BE2C (cell line): ENCODE measurements around the gene EFNA5.

Source experiments
- DNase-seq: peaks from one replicate; pipeline ENCODE4 v3.0.0-alpha.2; 2020
- H3K27me3 ChIP-seq: fragments of 250-450 bp; sonication (Bioruptor Pico); 2 replicates; pipeline ENCODE4 v1.5.1; 2020; ENCODE audit warnings: mild to moderate bottlenecking
- H3K36me3 ChIP-seq: fragments of 250-450 bp; sonication (Bioruptor Pico); 2 replicates; pipeline ENCODE4 v1.5.1; 2020; ENCODE audit warnings: mild to moderate bottlenecking
- H3K4me1 ChIP-seq: fragments of 250-450 bp; sonication (Bioruptor Pico); 2 replicates; pipeline ENCODE4 v1.5.1; 2020
- H3K4me3 ChIP-seq: 2 replicates; pipeline ENCODE4 v1.5.1; 2011; ENCODE audit warnings: low read depth, low read length
- H3K9me3 ChIP-seq: fragments of 250-450 bp; sonication (Bioruptor Pico); 2 replicates; pipeline ENCODE4 v1.5.1; 2020
- TF ChIP-seq, protein P1 (sequence below): IDR thresholded peaks from 2 replicates; pipeline ENCODE4 v1.5.1; 2012; ENCODE audit warnings: mild to moderate bottlenecking, low read depth, low read length

The EFNA5 gene

DNA sequence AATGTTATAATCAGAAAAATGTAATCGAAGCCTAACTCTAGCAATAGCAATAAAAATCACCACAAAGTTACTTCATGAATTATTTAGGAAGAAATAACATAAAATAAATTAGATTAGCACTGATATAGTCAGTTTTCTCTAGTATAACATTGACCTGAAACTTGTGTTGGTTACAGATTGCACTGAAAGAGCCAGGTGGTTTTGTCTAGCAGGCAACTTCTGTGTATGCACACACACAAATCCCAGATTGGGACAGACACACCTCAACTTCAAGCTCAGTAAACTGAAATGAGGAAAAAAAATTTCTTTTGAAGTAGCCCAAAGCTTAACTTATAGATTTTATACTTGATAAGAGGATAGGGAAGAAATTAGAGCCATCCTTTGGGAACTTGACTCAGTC is 129.3 kb downstream of the EFNA5 start:
- no peaks in the 10 kb centered on the region for H3K27me3 ChIP-seq
- no peak overlapping the region for H3K4me3 ChIP-seq
- no peaks in the 10 kb centered on the region for H3K36me3 ChIP-seq
- no peaks in the 10 kb centered on the region for H3K9me3 ChIP-seq
- TF ChIP-seq, protein P1, sequence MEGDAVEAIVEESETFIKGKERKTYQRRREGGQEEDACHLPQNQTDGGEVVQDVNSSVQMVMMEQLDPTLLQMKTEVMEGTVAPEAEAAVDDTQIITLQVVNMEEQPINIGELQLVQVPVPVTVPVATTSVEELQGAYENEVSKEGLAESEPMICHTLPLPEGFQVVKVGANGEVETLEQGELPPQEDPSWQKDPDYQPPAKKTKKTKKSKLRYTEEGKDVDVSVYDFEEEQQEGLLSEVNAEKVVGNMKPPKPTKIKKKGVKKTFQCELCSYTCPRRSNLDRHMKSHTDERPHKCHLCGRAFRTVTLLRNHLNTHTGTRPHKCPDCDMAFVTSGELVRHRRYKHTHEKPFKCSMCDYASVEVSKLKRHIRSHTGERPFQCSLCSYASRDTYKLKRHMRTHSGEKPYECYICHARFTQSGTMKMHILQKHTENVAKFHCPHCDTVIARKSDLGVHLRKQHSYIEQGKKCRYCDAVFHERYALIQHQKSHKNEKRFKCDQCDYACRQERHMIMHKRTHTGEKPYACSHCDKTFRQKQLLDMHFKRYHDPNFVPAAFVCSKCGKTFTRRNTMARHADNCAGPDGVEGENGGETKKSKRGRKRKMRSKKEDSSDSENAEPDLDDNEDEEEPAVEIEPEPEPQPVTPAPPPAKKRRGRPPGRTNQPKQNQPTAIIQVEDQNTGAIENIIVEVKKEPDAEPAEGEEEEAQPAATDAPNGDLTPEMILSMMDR = no peak
- H3K4me1 ChIP-seq = peaks cover 22% of the 10 kb centered on the region
- no peak for DNase-seq

DNA sequence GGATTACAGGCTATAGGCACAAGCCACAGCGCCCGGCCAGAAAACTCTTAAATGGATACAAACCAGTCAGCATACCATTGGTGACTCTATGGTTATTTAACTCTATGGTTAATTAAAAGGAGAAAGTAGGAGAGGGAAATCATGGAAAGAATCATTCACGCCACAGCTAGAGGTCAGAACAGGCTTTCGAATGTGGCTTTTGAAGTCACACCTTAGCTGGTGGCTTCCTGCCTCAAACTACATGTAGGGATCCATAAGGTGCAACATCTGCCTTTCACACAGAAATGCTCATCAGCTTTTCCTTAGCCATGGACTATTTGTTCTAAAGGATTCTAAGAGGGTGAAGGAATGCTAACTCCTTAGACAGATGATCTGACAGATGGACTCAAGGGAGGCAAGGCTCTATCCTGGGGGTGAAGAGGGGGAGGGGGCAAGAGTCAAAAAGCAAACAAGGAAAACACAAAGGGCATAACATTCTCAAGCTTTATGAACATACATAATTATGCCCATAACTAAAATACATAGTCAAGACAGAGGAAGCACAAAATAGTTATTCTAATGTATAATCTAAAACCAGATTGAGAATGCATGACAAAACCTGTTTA is 130.9 kb downstream of the EFNA5 start:
- H3K9me3 ChIP-seq = no peaks in the 10 kb centered on the region
- no peak overlapping the region for H3K4me3 ChIP-seq
- H3K4me1 ChIP-seq = peaks cover 22% of the 10 kb centered on the region
- TF ChIP-seq, protein P1 = no peak
- no peaks in the 10 kb centered on the region for H3K36me3 ChIP-seq
- H3K27me3 ChIP-seq = no peaks in the 10 kb centered on the region
- DNase-seq = no peak

DNA sequence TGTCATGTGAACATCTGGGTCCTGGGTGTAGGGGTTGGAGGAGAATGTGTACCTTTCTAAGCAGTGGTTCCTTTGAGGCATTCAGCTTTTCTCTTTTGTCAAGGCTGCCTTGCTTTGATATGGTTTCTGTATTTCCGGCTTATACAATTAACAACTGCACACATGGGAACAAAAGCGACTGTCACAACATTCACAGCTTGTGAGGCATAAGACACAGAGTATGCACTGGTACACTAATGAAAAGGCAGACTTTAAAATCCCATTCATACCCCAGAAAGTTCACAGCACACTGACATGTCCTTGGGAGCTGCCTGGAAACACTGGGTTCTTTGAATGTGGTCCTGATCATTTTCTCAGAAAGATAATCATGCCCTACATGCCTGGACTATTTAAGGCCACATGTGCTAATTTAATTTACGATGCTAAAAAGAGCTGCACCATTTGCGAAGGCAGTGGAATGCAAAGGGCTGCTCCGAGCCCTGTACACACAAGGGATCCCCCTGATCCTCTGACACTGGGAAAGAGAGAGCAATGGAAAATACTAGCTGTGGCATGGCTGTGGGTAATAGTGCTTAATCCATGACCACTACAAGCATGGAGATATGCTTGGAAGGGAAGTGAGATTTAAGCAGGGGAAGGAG is 131.8 kb downstream of the EFNA5 start:
- no peak for DNase-seq
- Histone ChIP-seq H3K27me3 (no peaks in the 10 kb centered on the region), H3K36me3 (no peaks in the 10 kb centered on the region), H3K4me1 (peaks cover 27% of the 10 kb centered on the region), H3K4me3 (no peak overlapping the region), H3K9me3 (no peaks in the 10 kb centered on the region)
- TF ChIP-seq, protein P1 = no peak

DNA sequence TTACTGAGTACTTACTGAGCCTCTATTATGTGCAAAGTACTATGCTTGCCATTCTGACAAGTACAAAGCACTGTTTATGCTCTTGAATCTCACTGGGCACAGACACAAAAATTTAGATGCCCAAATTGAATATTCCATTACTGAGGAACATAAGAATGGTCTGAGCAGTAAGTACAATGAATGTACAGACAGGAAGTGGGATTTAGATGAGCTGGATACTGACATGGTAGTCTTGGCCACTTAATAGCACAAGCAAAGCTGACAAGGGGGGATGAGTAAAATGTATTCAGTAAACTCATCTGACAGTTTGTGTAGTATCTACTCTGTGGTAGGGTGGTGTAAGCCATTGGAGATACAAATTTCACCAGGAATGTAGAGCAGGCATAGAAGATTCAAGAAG is 132.4 kb downstream of the EFNA5 start:
- H3K27me3 ChIP-seq = no peaks in the 10 kb centered on the region
- no peaks in the 10 kb centered on the region for H3K36me3 ChIP-seq
- H3K4me1 ChIP-seq = peaks cover 31% of the 10 kb centered on the region
- TF ChIP-seq, protein P1 = no peak
- H3K4me3 ChIP-seq = no peak overlapping the region
- no peak for DNase-seq
- H3K9me3 ChIP-seq = no peaks in the 10 kb centered on the region

DNA sequence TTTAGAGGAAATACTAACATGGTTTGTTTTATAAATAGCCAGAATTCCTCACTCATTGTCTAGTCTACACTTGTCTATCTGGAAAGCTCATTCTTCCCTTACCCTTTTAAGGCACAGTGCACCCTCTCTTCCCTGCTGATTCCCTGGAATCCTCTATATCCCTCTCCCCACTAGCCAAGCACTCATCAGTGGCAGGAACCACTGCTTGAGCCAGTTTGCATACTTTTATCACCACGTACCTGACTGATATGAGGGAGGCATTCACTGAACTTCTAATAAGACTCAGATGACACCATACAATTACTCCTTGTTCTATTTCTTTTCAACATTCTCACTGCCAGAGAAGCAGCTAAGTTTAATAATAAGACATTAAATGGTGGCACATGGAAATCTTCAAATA is 134.9 kb downstream of the EFNA5 start:
- H3K9me3 ChIP-seq = no peaks in the 10 kb centered on the region
- no peak overlapping the region for H3K4me3 ChIP-seq
- TF ChIP-seq, protein P1 = no peak
- no peak for DNase-seq
- H3K36me3 ChIP-seq = no peaks in the 10 kb centered on the region
- peaks cover 34% of the 10 kb centered on the region for H3K4me1 ChIP-seq
- H3K27me3 ChIP-seq = no peaks in the 10 kb centered on the region

DNA sequence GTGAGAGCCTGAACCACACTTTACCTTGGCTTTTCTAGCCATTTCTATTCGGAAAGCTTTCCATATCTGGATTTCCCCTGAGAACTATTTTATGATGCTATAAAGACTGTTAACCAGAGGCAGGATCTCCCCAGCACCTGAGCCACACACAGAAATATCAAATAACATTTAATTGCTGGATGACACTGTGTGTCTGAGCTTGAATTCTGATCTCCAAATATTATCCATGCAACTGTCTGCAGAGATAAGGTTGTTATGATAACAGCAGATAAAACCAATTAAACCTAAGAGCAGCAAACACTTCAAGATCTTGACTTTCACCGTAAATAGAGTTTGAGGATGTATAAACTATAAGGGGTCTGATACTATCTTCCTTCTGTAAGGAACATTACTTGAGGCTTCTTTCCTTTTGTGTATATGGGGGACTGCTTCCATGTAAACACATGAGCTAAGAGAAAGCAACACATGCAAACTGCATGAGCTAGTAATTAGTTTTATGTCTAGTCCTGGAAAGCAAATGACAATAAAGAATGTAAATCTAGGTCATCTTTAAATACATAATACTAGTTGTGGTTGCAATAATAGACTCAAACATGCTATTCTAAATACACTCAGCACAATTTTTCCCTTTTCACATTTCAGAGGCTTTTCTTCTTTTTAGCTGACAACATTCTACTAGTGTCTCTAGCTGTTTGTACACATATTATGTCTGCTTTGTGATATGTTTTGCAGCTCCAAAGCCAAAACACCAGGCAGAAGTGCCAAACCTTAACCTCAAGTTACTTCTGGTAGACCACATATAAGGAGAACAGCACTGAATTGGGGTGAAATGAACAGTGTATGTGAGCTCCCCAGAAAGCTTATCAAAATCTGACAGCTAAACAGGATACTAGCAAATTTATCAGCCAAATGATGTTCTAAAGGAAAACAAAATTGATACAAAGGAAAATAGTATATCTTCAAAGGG is 136.5 kb downstream of the EFNA5 start:
- H3K4me3 ChIP-seq = no peak overlapping the region
- DNase-seq = no peak
- TF ChIP-seq, protein P1 = no peak

More for the DNA sequence above, 136.5 kb downstream of the EFNA5 start:
- Histone ChIP-seq H3K9me3 (no peaks in the 10 kb centered on the region), H3K4me1 (peaks cover 34% of the 10 kb centered on the region), H3K27me3 (no peaks in the 10 kb centered on the region), H3K36me3 (no peaks in the 10 kb centered on the region)
